GM13977 (cell line): Measurements from ENCODE around the gene ST7.
"Not testable (repeated sequence)": the region's sequence is repeated elsewhere in the genome, so short reads cannot be mapped to it uniquely, and the experiment has no call there.

Experiments
- DNase-seq: peaks from one replicate; pipeline ENCODE4 v3.0.0; 2012; ENCODE audit warnings: low spot score
- CTCF ChIP-seq: IDR thresholded peaks from 2 replicates; pipeline ENCODE4 v1.5.1; 2012; ENCODE audit warnings: mild to moderate bottlenecking, control low read depth; ENCODE audit not compliant: insufficient read depth; ENCODE audit errors: extremely low read depth, missing control alignments
- in situ Hi-C: fragments of 300-500 bp; cut with MboI; formaldehyde crosslinking; loops from one replicate; pipeline ENCODE4 v1.12.0; 2022; ENCODE audit warnings: low sequenced_read_pairs, low pct_unique_long_range_greater_than_20kb, mixed read lengths, inconsistent platforms; ENCODE audit not compliant: unreplicated experiment

ST7 gene

GRCh38 chr7:116955340-116955739, 2.0 kb downstream of the ST7 start:
- in situ Hi-C loops: no loop called here
- no peak for TF ChIP-seq CTCF
- DNase-seq: no peak

DNA sequence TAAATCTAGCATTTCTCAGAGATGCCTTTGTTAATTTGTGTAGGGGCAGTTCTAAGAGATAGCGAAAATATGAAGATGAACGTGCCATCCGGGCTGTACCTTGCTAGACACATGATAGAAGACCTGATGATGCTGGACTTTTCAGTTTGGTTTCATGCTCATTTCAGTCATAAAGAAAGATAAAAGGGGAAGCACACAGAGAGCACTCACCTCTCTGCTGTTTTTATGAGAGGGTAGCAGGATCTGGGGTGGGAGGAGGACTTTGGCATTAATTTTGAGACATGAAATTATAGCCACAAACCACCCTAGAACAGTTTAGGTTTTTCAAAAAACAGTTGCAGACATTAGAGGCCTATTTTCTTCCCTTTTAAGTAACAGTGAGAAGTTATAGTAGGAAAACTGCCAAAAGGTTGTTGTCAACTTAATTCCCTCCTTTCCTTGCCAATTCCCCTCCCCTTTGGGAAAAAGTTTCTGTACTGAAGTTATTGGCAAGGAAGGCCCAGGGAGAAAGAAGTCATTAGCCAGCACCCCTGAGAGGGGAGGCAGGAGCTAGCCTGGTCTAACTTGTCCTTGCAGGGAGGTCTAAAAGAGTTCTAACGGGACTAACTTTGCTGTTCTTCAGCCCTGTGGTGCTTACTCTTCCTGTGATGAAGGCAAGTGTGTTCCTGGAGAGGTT, 2.6 kb downstream of the ST7 start:
- TF ChIP-seq CTCF: no peak
- in situ Hi-C loops: no loop called here
- peak; percentile 67 for DNase-seq

DNA sequence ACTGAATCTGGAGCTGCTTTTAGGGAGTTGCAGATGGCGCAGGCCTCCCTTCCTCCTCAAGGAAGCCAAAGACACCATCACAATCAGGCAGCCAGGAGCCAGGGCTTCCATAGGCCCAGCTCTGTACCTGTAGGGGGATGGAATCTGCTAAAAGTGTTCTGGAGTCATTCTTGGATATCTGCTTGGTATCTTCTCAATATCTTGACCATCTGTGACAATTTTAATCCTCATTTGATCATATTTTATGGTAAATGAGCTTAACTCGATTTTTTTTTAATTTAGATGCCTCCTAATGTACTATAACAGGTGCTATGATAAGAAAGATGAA, 3.1 kb downstream of the ST7 start:
- in situ Hi-C loops: no loop called here
- DNase-seq: no peak

GRCh38 chr7:116957874-116958273, 4.6 kb downstream of the ST7 start:
- TF ChIP-seq CTCF: no peak
- in situ Hi-C loops: no loop called here
- DNase-seq: no peak

More for the DNA sequence above, 3.1 kb downstream of the ST7 start:
- no peak for TF ChIP-seq CTCF

DNA sequence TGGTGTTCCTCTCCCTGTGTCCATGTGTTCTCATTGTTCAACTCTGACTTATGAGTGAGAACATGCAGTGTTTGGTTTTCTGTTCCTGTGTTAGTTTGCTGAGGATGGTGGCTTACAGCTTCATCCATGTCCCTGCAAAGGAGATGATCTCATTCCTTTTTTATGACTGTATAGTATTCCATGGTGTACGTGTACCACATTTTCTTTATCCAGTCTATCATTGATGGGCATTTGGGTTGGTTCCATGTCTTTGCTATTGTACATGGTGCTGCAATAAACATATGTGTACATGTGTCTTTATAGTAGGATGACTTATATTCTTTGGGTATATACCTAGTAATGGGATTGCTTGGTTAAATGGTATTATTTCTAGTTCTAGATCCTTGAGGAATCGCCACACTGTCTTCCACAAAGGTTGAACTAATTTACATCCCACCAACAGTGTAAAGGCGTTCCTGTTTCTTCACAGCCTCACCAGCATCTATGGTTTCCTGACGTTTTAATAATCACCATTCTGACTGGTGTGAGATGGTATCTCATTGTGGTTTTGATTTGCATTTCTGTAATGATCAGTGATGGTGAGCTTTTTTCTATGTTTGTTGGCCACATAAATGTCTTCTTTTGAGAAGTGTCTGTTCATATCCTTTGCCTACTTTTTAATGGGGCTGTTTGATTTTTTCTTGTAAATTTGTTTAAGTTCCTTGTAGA, 8.8 kb downstream of the ST7 start:
- DNase-seq, in situ Hi-C loops: not testable (repeated sequence)

- in situ Hi-C loops: no loop called here
- DNase-seq: no peak
- TF ChIP-seq CTCF: no peak
Measured at GRCh38 chr7:116963234-116963633, 9.9 kb downstream of the ST7 start.

DNA sequence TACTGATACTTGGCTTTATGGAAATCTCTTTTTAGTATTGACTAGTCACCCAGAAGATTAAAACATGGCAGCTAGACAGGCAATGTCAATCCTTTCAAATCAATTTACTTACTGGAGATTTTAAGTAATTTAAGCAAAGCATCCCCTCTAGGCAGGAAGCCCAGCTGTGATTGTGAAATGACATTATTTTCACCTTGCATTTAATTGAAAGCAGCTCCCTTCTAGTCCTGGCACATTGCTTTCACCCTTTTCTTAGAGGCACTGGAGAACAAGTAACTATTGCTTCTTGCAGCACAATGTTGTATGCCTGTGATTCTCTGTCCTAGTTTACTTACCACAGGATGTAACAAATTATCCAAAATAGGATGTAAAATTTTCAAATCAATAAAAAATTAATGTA, 13.3 kb downstream of the ST7 start:
- in situ Hi-C loops: no loop called here
- DNase-seq: no peak
- no peak for TF ChIP-seq CTCF
